ENCODE data around the gene PRDM1. TPM values are rescaled to one million over a fixed set of nuclear protein-coding genes. Genes with fewer than 3 reads are reported as not detected.

PRDM1 gene
- total and polyA plus RNA-seq, 2 of the 13 experiments (the other 11 are each of a cell fraction or from before 2014, with no cell fraction given), result 0.13 TPM; not detected in 1

- TF ChIP-seq ZNF609 (CRISPR knock-in tag; IDR thresholded peaks at IDR 0.05; ENCODE audit: borderline replicate concordance) (no peak), DZIP1 (CRISPR knock-in tag; IDR thresholded peaks at IDR 0.05) (no peak), KDM5B (CRISPR knock-in tag; IDR thresholded peaks at IDR 0.05; ENCODE audit: borderline replicate concordance) (no peak)
- TF ChIP-seq, protein P1, sequence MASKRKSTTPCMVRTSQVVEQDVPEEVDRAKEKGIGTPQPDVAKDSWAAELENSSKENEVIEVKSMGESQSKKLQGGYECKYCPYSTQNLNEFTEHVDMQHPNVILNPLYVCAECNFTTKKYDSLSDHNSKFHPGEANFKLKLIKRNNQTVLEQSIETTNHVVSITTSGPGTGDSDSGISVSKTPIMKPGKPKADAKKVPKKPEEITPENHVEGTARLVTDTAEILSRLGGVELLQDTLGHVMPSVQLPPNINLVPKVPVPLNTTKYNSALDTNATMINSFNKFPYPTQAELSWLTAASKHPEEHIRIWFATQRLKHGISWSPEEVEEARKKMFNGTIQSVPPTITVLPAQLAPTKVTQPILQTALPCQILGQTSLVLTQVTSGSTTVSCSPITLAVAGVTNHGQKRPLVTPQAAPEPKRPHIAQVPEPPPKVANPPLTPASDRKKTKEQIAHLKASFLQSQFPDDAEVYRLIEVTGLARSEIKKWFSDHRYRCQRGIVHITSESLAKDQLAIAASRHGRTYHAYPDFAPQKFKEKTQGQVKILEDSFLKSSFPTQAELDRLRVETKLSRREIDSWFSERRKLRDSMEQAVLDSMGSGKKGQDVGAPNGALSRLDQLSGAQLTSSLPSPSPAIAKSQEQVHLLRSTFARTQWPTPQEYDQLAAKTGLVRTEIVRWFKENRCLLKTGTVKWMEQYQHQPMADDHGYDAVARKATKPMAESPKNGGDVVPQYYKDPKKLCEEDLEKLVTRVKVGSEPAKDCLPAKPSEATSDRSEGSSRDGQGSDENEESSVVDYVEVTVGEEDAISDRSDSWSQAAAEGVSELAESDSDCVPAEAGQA (IDR thresholded peaks at IDR 0.05; ENCODE audit: low read depth), result no peak
- TF ChIP-seq, protein P1 (CRISPR knock-in tag; IDR thresholded peaks at IDR 0.05; ENCODE audit: borderline replicate concordance), result no peak
- TF ChIP-seq, protein P2, sequence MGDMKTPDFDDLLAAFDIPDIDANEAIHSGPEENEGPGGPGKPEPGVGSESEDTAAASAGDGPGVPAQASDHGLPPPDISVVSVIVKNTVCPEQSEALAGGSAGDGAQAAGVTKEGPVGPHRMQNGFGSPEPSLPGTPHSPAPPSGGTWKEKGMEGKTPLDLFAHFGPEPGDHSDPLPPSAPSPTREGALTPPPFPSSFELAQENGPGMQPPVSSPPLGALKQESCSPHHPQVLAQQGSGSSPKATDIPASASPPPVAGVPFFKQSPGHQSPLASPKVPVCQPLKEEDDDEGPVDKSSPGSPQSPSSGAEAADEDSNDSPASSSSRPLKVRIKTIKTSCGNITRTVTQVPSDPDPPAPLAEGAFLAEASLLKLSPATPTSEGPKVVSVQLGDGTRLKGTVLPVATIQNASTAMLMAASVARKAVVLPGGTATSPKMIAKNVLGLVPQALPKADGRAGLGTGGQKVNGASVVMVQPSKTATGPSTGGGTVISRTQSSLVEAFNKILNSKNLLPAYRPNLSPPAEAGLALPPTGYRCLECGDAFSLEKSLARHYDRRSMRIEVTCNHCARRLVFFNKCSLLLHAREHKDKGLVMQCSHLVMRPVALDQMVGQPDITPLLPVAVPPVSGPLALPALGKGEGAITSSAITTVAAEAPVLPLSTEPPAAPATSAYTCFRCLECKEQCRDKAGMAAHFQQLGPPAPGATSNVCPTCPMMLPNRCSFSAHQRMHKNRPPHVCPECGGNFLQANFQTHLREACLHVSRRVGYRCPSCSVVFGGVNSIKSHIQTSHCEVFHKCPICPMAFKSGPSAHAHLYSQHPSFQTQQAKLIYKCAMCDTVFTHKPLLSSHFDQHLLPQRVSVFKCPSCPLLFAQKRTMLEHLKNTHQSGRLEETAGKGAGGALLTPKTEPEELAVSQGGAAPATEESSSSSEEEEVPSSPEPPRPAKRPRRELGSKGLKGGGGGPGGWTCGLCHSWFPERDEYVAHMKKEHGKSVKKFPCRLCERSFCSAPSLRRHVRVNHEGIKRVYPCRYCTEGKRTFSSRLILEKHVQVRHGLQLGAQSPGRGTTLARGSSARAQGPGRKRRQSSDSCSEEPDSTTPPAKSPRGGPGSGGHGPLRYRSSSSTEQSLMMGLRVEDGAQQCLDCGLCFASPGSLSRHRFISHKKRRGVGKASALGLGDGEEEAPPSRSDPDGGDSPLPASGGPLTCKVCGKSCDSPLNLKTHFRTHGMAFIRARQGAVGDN (CRISPR knock-in tag; IDR thresholded peaks at IDR 0.05), result no peak
Measured at GRCh38 chr6:106145144-106145543, 59.0 kb downstream of the PRDM1 start (continued).
